Left lobe of liver (tissue), 1 donor: ENCODE results near the gene FCRL2. TPM values are rescaled to one million over a fixed set of nuclear protein-coding genes. Genes with fewer than 3 reads are reported as not detected.

Source experiments
- total RNA-seq: library from RNA; stranded (reverse); gene quantifications from one replicate; pipeline ENCODE4 v1.2.1, GENCODE V29; 2021
- donor health status: DM: no; HTN: yes; CAD: no.

Gene FCRL2
- total RNA-seq, 1 donor from 2014 or later, result not detected

Other genes with a start within 250 kb of the FCRL2 start
- 0.05 TPM for gene FCRL5, start 224.6 kb downstream of the FCRL2 start, total RNA-seq
- gene FCRL4, start 179.0 kb downstream of the FCRL2 start, total RNA-seq, result not detected
- gene FCRL3, start 76.4 kb downstream of the FCRL2 start, total RNA-seq, result not detected
- not detected for gene FCRL1, start 43.0 kb upstream of the FCRL2 start, total RNA-seq
- gene CD5L, start 64.7 kb upstream of the FCRL2 start, total RNA-seq, result 11.9 TPM
- 2.2 TPM for gene KIRREL1, start 216.5 kb upstream of the FCRL2 start, total RNA-seq